Measurements from ENCODE around the gene CARD11. TPM values are rescaled to one million over a fixed set of nuclear protein-coding genes. Genes with fewer than 3 reads are reported as not detected.

The CARD11 gene
- total RNA-seq, 2 experiments from 2014 or later = 118 to 122 TPM

GRCh38 chr7:2872296-2872874, 171.3 kb downstream of the CARD11 start:
- Mint-ChIP-seq H3K36me3 (ENCODE audit: low read depth) (no peaks in the 10 kb centered on the region), H3K27me3 (no peaks in the 10 kb centered on the region), H3K4me1 (ENCODE audit: low read depth) (peaks cover 67% of the 10 kb centered on the region), H3K27ac (peak overlapping the region; percentile 81), H3K4me3 (no peak overlapping the region), H3K9me3 (no peaks in the 10 kb centered on the region)
- Histone ChIP-seq H3K27ac (ENCODE audit: low read depth in 1 of 2, low read length in 2 of 2) (peak overlapping the region in 1 of 2 donors; percentile 55), H3K36me3 (ENCODE audit: insufficient read depth, low read length) (no peaks in the 10 kb centered on the region), H3K9me3 (ENCODE audit: control insufficient read depth in 1 of 2, insufficient read depth in 1 of 2, low read length in 2 of 2) (no peaks in the 10 kb centered on the region), H3K4me1 (ENCODE audit: insufficient read depth, low read length) (peaks cover 33% of the 10 kb centered on the region), H3K4me3 (ENCODE audit: low read length) (no peak overlapping the region), H3K27me3 (ENCODE audit: control insufficient read depth in 1 of 2, insufficient read depth in 2 of 2, low read length in 2 of 2) (no peaks in the 10 kb centered on the region)
- ATAC-seq (ENCODE audit: poor library complexity) (no peak), DNase-seq (no peak)
- CTCF ChIA-PET = no interaction called here
- intact Hi-C loops (cut with DNase I, micrococcal nuclease) = no loop called here
- TF ChIP-seq, protein P1, sequence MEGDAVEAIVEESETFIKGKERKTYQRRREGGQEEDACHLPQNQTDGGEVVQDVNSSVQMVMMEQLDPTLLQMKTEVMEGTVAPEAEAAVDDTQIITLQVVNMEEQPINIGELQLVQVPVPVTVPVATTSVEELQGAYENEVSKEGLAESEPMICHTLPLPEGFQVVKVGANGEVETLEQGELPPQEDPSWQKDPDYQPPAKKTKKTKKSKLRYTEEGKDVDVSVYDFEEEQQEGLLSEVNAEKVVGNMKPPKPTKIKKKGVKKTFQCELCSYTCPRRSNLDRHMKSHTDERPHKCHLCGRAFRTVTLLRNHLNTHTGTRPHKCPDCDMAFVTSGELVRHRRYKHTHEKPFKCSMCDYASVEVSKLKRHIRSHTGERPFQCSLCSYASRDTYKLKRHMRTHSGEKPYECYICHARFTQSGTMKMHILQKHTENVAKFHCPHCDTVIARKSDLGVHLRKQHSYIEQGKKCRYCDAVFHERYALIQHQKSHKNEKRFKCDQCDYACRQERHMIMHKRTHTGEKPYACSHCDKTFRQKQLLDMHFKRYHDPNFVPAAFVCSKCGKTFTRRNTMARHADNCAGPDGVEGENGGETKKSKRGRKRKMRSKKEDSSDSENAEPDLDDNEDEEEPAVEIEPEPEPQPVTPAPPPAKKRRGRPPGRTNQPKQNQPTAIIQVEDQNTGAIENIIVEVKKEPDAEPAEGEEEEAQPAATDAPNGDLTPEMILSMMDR (IDR thresholded peaks at IDR 0.05) = no peak
- POLR2A ChIA-PET = interaction anchor here (1.0 kb wide), 1 partner anchor 223 kb away, joined by 4 read pairs; no protein-coding TSS in a partner anchor

GRCh38 chr7:2870471-2870931, 173.2 kb downstream of the CARD11 start:
- ATAC-seq (ENCODE audit: poor library complexity) (peak; percentile 92), DNase-seq (peak in 13 of 14 experiments; percentile 24 to 81 (median 55))
- Histone ChIP-seq H3K9me3 (ENCODE audit: control insufficient read depth in 1 of 2, insufficient read depth in 1 of 2, low read length in 2 of 2) (no peaks in the 10 kb centered on the region), H3K36me3 (ENCODE audit: insufficient read depth, low read length) (no peaks in the 10 kb centered on the region), H3K27ac (ENCODE audit: low read depth in 1 of 2, low read length in 2 of 2) (peak overlapping the region; percentile 5 to 45), H3K4me3 (ENCODE audit: low read length) (peak overlapping the region; percentile 58), H3K4me1 (ENCODE audit: insufficient read depth, low read length) (peaks cover 33% of the 10 kb centered on the region), H3K27me3 (ENCODE audit: control insufficient read depth in 1 of 2, insufficient read depth in 2 of 2, low read length in 2 of 2) (no peaks in the 10 kb centered on the region)
- ChIA-PET POLR2A (interaction anchor here (0.6 to 0.9 kb wide), 2 partner anchors 12 to 140 kb away, joined by 3 read pairs; no protein-coding TSS in a partner anchor), CTCF (no interaction called here)
- TF ChIP-seq, protein P1 (IDR thresholded peaks at IDR 0.05) = no peak
- H3K9me3 Mint-ChIP-seq = no peaks in the 10 kb centered on the region
- H3K4me3 Mint-ChIP-seq = peak overlapping the region; percentile 86
- H3K27ac Mint-ChIP-seq = peak overlapping the region; percentile 81
- no peaks in the 10 kb centered on the region for H3K36me3 Mint-ChIP-seq (ENCODE audit: low read depth)
- H3K4me1 Mint-ChIP-seq (ENCODE audit: low read depth) = peaks cover 63% of the 10 kb centered on the region
- intact Hi-C loops (cut with DNase I, micrococcal nuclease) = no loop called here
- no peaks in the 10 kb centered on the region for H3K27me3 Mint-ChIP-seq

- POLR2A ChIA-PET = no interaction called here
- CTCF ChIA-PET = no interaction called here
- intact Hi-C loops (cut with DNase I, micrococcal nuclease) = loop anchor here in 1 of 2 experiments (5.0 to 10.0 kb wide), 3 partner anchors 595 to 1607 kb away; no protein-coding TSS in a partner anchor
- H3K9me3 Mint-ChIP-seq = no peaks in the 10 kb centered on the region
- H3K4me1 Mint-ChIP-seq (ENCODE audit: low read depth) = peaks cover 60% of the 10 kb centered on the region
- no peak for ATAC-seq (ENCODE audit: poor library complexity)
- peak overlapping the region; percentile 5 to 45 for H3K27ac ChIP-seq (ENCODE audit: low read depth in 1 of 2, low read length in 2 of 2)
- no peaks in the 10 kb centered on the region for H3K36me3 ChIP-seq (ENCODE audit: insufficient read depth, low read length)
- no peaks in the 10 kb centered on the region for H3K27me3 Mint-ChIP-seq
- H3K36me3 Mint-ChIP-seq (ENCODE audit: low read depth) = no peaks in the 10 kb centered on the region
- H3K27ac Mint-ChIP-seq = peak overlapping the region; percentile 81
- peaks cover 37% of the 10 kb centered on the region for H3K4me1 ChIP-seq (ENCODE audit: insufficient read depth, low read length)
- H3K9me3 ChIP-seq (ENCODE audit: control insufficient read depth in 1 of 2, insufficient read depth in 1 of 2, low read length in 2 of 2) = no peaks in the 10 kb centered on the region
- H3K27me3 ChIP-seq (ENCODE audit: control insufficient read depth in 1 of 2, insufficient read depth in 2 of 2, low read length in 2 of 2) = no peaks in the 10 kb centered on the region
- H3K4me3 Mint-ChIP-seq = peak overlapping the region; percentile 86
- TF ChIP-seq, protein P1 (IDR thresholded peaks at IDR 0.05) = no peak
- H3K4me3 ChIP-seq (ENCODE audit: low read length) = peak overlapping the region; percentile 58
- DNase-seq = no peak
Measured at GRCh38 chr7:2869981-2870380, 173.7 kb downstream of the CARD11 start.

All from CD4-positive, alpha-beta T cell (primary cell).